ENCODE measurements around the gene THAP6. TPM values are rescaled to one million over a fixed set of nuclear protein-coding genes. Genes with fewer than 3 reads are reported as not detected.
"Not testable (repeated sequence)": the region's sequence is repeated elsewhere in the genome, so short reads cannot be mapped to it uniquely, and the experiment has no call there.

THAP6 gene
- total and polyA plus RNA-seq, 2 experiments from 2014 or later: 13.2 to 17.3 TPM

DNA sequence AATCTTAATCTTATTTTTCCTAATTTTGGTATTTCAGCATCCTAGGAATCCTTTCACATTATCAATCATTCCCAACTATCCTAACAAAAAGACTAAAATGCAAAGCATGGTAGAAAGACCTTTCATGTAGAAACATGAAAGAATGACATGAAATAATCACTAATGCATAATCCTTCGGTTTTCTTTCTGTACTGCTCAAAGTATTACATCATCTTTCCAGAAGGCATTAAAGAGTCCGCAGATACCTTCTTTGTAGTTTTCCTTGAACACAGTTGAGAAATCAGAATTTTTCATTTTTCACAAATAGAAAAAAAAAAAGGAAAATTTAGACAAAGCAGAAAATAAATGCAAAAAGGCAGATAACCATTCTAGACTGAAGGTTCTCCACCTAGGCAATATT, 11.6 kb upstream of the THAP6 start:
- no peaks in the 10 kb centered on the region for H3K9me3 ChIP-seq (ENCODE audit: low read depth)
- no peak overlapping the region for H3K9ac ChIP-seq
- no peak overlapping the region for H3K4me2 ChIP-seq (ENCODE audit: unreplicated experiment)
- in situ Hi-C loops (cut with MboI): no loop called here
- WGBS, 2 experiments (ENCODE audit: low coverage in 1 of 2, low lambda C conversion rate in 2 of 2, missing lambda C conversion rate in 2 of 2): 96 to 98% methylated on average over 2 of the region's 2 CpGs
- no peak overlapping the region for H2AFZ ChIP-seq
- H3K79me2 ChIP-seq (ENCODE audit: insufficient read depth): peaks cover 70% of the 10 kb centered on the region
- no peak for TF ChIP-seq EZH2phosphoT487 (IDR thresholded peaks at IDR 0.05; ENCODE audit: insufficient read depth, low read depth)
- no peak for TF ChIP-seq EZH2 (IDR thresholded peaks at IDR 0.05; ENCODE audit: insufficient read depth, poor library complexity, severe bottlenecking)
- no peaks in the 10 kb centered on the region for H3K9me2 ChIP-seq (ENCODE audit: insufficient read depth)
- no peak overlapping the region for H3K27ac ChIP-seq
- H3K4me1 ChIP-seq (ENCODE audit: insufficient read depth): 0 out of 2 replicates have a peak, but pooled peaks cover under 1% of the 10 kb centered on the region
- no peak overlapping the region for H3K4me3 ChIP-seq
- DNase-seq: no peak
- peaks cover 3% of the 10 kb centered on the region; the same call in 1 of the 2 replicates for H4K20me1 ChIP-seq (ENCODE audit: insufficient read depth)
- no peaks in the 10 kb centered on the region for H3K27me3 ChIP-seq (replicated peaks; ENCODE audit: insufficient read depth)
- peaks cover 13% of the 10 kb centered on the region for H3F3A ChIP-seq (ENCODE audit: insufficient read depth)
- peaks cover 43% of the 10 kb centered on the region for H3K36me3 ChIP-seq (ENCODE audit: low read depth)

- no peaks in the 10 kb centered on the region for H3K27me3 ChIP-seq (replicated peaks; ENCODE audit: insufficient read depth)
- H3K79me2 ChIP-seq (ENCODE audit: insufficient read depth): peaks cover 70% of the 10 kb centered on the region
- in situ Hi-C loops (cut with MboI): no loop called here
- H3F3A ChIP-seq (ENCODE audit: insufficient read depth): no peaks in the 10 kb centered on the region; the same call in 1 of the 2 replicates
- no peak overlapping the region for H3K4me2 ChIP-seq (ENCODE audit: unreplicated experiment)
- no peak overlapping the region for H2AFZ ChIP-seq
- WGBS, 2 experiments (ENCODE audit: low coverage in 1 of 2, low lambda C conversion rate in 2 of 2, missing lambda C conversion rate in 2 of 2): 98 to 100% methylated on average over 2 of the region's 2 CpGs
- no peak overlapping the region for H3K9ac ChIP-seq
- H3K9me2 ChIP-seq (ENCODE audit: insufficient read depth): no peaks in the 10 kb centered on the region
- peaks cover 23% of the 10 kb centered on the region for H3K36me3 ChIP-seq (ENCODE audit: low read depth)
- no peaks in the 10 kb centered on the region for H4K20me1 ChIP-seq (ENCODE audit: insufficient read depth)
- DNase-seq: no peak
- H3K9me3 ChIP-seq (ENCODE audit: low read depth): no peaks in the 10 kb centered on the region
- TF ChIP-seq EZH2 (IDR thresholded peaks at IDR 0.05; ENCODE audit: insufficient read depth, poor library complexity, severe bottlenecking): no peak
- TF ChIP-seq EZH2phosphoT487 (IDR thresholded peaks at IDR 0.05; ENCODE audit: insufficient read depth, low read depth): no peak
- H3K27ac ChIP-seq: no peak overlapping the region
- peaks cover 6% of the 10 kb centered on the region for H3K4me1 ChIP-seq (ENCODE audit: insufficient read depth)
- H3K4me3 ChIP-seq: no peak overlapping the region
Measured at GRCh38 chr4:75505630-75506029, 8.6 kb upstream of the THAP6 start.

DNA sequence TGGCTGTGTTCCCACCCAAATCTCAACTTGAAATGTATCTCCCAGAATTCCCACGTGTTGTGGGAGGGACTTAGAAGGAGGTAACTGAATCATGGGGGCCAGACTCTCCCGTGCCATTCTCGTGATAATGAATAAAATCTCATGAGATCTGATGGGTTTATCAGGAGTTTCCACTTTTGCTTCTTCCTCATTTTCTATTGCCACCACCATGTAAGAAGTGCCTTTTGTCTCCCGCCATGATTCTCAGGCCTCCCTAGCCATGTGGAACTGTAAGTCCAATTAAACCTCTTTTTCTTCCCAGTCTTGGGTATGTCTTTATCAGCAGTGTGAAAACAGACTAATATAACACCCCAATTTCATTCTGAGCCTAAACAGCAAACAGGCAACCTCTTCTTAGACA, 4.7 kb upstream of the THAP6 start:
- peaks cover 91% of the 10 kb centered on the region for H3K79me2 ChIP-seq (ENCODE audit: insufficient read depth)
- H3F3A ChIP-seq (ENCODE audit: insufficient read depth): peaks cover 24% of the 10 kb centered on the region
- H2AFZ ChIP-seq; DNase-seq; H3K4me2 ChIP-seq (ENCODE audit: unreplicated experiment); H3K27ac ChIP-seq; H3K27me3 ChIP-seq (replicated peaks; ENCODE audit: insufficient read depth); H3K4me3 ChIP-seq; H3K9me2 ChIP-seq (ENCODE audit: insufficient read depth); H3K9ac ChIP-seq; H4K20me1 ChIP-seq (ENCODE audit: insufficient read depth); in situ Hi-C loops (cut with MboI); H3K9me3 ChIP-seq (ENCODE audit: low read depth): not testable (repeated sequence)
- peaks cover 31% of the 10 kb centered on the region for H3K4me1 ChIP-seq (ENCODE audit: insufficient read depth)
- 96 to 98% methylated on average over 4 of the region's 4 CpGs for WGBS, 2 experiments (ENCODE audit: low coverage in 1 of 2, low lambda C conversion rate in 2 of 2, missing lambda C conversion rate in 2 of 2)
- H3K36me3 ChIP-seq (ENCODE audit: low read depth): peaks cover 16% of the 10 kb centered on the region

DNA sequence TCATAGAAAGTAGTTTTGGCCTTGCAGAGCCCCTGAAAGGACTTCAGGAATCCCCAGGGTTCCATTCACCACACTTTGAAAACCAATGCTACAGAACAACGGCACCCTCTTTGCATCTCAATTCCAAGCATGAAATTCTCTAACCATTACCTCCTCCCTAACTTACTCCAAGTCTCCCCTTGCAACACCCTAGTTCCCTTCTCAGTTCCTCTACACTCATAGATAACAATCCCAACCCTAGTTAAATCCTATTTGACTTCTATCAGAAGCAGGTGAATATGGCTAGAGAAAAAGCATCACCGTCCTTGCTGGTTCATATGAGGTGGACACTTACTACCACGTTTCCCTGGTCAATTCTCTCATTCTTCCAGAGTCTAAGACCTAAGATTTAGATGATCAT, 2.4 kb upstream of the THAP6 start:
- H3K9me2 ChIP-seq (ENCODE audit: insufficient read depth): no peaks in the 10 kb centered on the region
- H3K4me1 ChIP-seq (ENCODE audit: insufficient read depth): peaks cover 39% of the 10 kb centered on the region
- H2AFZ ChIP-seq: no peak overlapping the region
- H3F3A ChIP-seq (ENCODE audit: insufficient read depth): peaks cover 33% of the 10 kb centered on the region
- H3K27ac ChIP-seq: peak overlapping the region; percentile 92; the same call in 1 of the 2 replicates
- no peaks in the 10 kb centered on the region for H3K9me3 ChIP-seq (ENCODE audit: low read depth)
- TF ChIP-seq EZH2 (IDR thresholded peaks at IDR 0.05; ENCODE audit: insufficient read depth, poor library complexity, severe bottlenecking) (no peak), EZH2phosphoT487 (IDR thresholded peaks at IDR 0.05; ENCODE audit: insufficient read depth, low read depth) (no peak)
- WGBS, 2 experiments (ENCODE audit: low coverage in 1 of 2, low lambda C conversion rate in 2 of 2, missing lambda C conversion rate in 2 of 2): 68 to 74% methylated on average over 3 of the region's 3 CpGs
- peak overlapping the region; percentile 48 for H3K4me3 ChIP-seq
- DNase-seq: no peak
- peaks cover 91% of the 10 kb centered on the region for H3K79me2 ChIP-seq (ENCODE audit: insufficient read depth)
- H3K9ac ChIP-seq: no peak overlapping the region
- in situ Hi-C loops (cut with MboI): no loop called here
- no peaks in the 10 kb centered on the region for H3K27me3 ChIP-seq (replicated peaks; ENCODE audit: insufficient read depth)
- H3K36me3 ChIP-seq (ENCODE audit: low read depth): peaks cover 9% of the 10 kb centered on the region; the same call in 1 of the 2 replicates
- H4K20me1 ChIP-seq (ENCODE audit: insufficient read depth): no peaks in the 10 kb centered on the region
- H3K4me2 ChIP-seq (ENCODE audit: unreplicated experiment): peak overlapping the region; percentile 88

Data from GM23248 (cell line).